ENCODE measurements around the gene LIPN.

DNA sequence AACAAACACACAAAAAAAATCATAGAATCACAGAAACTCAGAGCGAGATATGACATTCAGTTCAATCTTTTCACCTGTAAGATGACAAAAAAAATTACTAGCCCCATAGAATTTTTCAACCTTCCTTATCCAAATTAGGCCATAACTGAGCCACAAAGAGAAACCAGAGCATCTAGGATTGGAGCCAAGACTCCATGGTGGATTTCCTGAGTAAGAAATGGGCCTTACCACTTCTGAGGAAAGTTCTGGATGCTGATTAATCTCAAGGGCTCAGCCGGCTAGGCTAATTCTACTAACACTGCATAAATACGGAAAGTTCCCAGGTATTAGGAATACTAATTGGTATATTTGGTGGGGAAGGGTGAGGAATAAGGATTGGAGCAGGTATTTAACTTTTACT is 59.5 kb downstream of the LIPN start:
- TF ChIP-seq EZH2phosphoT487 (IDR thresholded peaks at IDR 0.05; ENCODE audit: insufficient read depth, low read depth) (no peak), EZH2 (IDR thresholded peaks at IDR 0.05; ENCODE audit: insufficient read depth, poor library complexity, severe bottlenecking) (no peak)
